Uterus (tissue), 4 donors: ENCODE results near the gene LRBA. TPM values are rescaled to one million over a fixed set of nuclear protein-coding genes. Genes with fewer than 3 reads are reported as not detected.

Source experiments
- DNase-seq, 2 donors: peaks; one replicate each; pipeline ENCODE4 v3.0.0-alpha.2; 2019 to 2020
- H3K27ac ChIP-seq, 2 donors: fragments of 200-600 bp; sonication (generic); 1 replicate in 1 of 2; 2 replicates in 1 of 2; pipeline ENCODE4 v1.5.1; 2016 to 2018
- H3K27me3 ChIP-seq, 2 donors: fragments of 200-600 bp; sonication (generic); one replicate each; pipeline ENCODE4 v1.5.1; 2018 to 2019; ENCODE audit warnings: control low read depth in 1 of 2
- H3K36me3 ChIP-seq, 2 donors: fragments of 200-600 bp; sonication (generic); one replicate each; pipeline ENCODE4 v1.5.1; 2019; ENCODE audit warnings: control low read depth in 1 of 2
- H3K4me1 ChIP-seq, 2 donors: fragments of 200-600 bp; sonication (generic); one replicate each; pipeline ENCODE4 v1.5.1; 2018 to 2019; ENCODE audit warnings: control low read depth in 1 of 2
- H3K4me3 ChIP-seq, 2 donors: fragments of 200-600 bp; sonication (generic); 1 replicate in 1 of 2; 2 replicates in 1 of 2; pipeline ENCODE4 v1.5.1; 2018 to 2019; ENCODE audit warnings: mild to moderate bottlenecking in 1 of 2
- H3K9me3 ChIP-seq, 2 donors: fragments of 200-600 bp; sonication (generic); one replicate each; pipeline ENCODE4 v1.5.1; 2019; ENCODE audit warnings: control low read depth in 1 of 2
- POLR2A ChIP-seq, 2 donors: fragments of 450-650 bp; IDR thresholded peaks; one replicate each; pipeline ENCODE4 v1.6.1; 2016; ENCODE audit warnings: antibody characterized with exemption in 2 of 2, mild to moderate bottlenecking in 1 of 2, moderate library complexity in 1 of 2
- intact Hi-C: fragments of 100-400 bp; cut with DNase I; formaldehyde crosslinking; loops from one replicate; pipeline ENCODE4 v1.15.1; 2023; ENCODE audit warnings: low total_unique reads
- total RNA-seq, 4 donors: library from RNA; depleted of rRNA in 3 of 4; stranded (reverse); fragments of >200 nt in 3 of 4; gene quantifications; one replicate each; pipeline versions ENCODE4 v1.1.0 to v1.2.4, GENCODE V29; 2014 to 2023
- TF ChIP-seq, protein P1 (sequence below), 4 experiments: fragments of 200-600 bp in 2 of 4; fragments of 450-650 bp in 2 of 4; sonication (generic) in 2 of 4; IDR thresholded peaks; one replicate each; pipeline ENCODE4 v1.5.1; 2016 to 2019; ENCODE audit warnings: antibody characterized with exemption in 4 of 4, mild to moderate bottlenecking in 2 of 4, moderate library complexity in 1 of 4
- donor health status: DM: yes; HTN: yes; CAD: no.

LRBA gene
- total RNA-seq, 4 donors from 2014 or later = 32.0 to 126 (median 41.7) TPM

DNA sequence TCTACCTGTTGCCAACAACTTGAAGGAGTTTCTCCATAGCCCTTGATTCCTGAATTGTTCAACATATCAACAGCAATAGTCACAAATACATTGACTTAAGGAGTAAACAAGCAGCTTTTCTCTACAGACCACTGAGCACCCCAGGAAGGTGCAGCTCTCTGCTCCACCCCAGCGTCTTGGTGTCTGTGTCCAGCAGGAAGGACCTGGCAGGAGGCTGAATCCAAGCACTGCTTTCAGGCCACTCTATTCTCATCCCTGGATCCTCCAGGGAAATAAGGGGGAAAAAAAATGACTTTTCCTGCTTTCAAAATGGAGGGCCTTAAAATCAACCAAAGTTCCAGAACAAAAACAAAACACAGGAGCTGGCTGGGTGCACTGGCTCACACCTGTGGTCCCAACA lies 593.5 kb downstream of the LRBA start:
- no peak overlapping the region for H3K27ac ChIP-seq
- H3K36me3 ChIP-seq = no peaks in the 10 kb centered on the region
- H3K27me3 ChIP-seq = no peaks in the 10 kb centered on the region
- TF ChIP-seq, protein P1, sequence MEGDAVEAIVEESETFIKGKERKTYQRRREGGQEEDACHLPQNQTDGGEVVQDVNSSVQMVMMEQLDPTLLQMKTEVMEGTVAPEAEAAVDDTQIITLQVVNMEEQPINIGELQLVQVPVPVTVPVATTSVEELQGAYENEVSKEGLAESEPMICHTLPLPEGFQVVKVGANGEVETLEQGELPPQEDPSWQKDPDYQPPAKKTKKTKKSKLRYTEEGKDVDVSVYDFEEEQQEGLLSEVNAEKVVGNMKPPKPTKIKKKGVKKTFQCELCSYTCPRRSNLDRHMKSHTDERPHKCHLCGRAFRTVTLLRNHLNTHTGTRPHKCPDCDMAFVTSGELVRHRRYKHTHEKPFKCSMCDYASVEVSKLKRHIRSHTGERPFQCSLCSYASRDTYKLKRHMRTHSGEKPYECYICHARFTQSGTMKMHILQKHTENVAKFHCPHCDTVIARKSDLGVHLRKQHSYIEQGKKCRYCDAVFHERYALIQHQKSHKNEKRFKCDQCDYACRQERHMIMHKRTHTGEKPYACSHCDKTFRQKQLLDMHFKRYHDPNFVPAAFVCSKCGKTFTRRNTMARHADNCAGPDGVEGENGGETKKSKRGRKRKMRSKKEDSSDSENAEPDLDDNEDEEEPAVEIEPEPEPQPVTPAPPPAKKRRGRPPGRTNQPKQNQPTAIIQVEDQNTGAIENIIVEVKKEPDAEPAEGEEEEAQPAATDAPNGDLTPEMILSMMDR (IDR thresholded peaks at IDR 0.05) = no peak
- TF ChIP-seq POLR2A (IDR thresholded peaks at IDR 0.05) = no peak
- no peak for DNase-seq
- no peaks in the 10 kb centered on the region for H3K4me1 ChIP-seq
- intact Hi-C loops = no loop called here
- no peaks in the 10 kb centered on the region for H3K9me3 ChIP-seq
- H3K4me3 ChIP-seq = no peak overlapping the region

DNA sequence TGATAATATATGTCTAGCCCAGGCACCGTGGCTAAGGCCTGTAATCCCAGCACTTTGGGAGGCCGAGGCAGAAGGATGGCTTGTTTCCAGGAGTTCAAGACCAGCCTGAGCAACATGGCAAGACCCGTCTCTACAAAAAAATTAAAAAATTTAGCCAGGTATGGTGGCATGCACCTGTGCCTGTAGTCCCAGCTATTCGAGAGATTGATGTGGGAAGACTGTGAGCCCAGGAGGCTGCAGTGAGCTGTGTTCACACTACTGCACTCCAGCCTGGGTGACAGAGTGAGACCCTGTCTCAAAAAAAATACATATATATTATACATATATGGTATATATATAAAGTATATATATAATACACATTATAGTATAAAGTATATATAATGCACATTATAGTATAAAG lies 595.1 kb downstream of the LRBA start:
- Histone ChIP-seq H3K27ac (no peak overlapping the region), H3K4me1 (no peaks in the 10 kb centered on the region), H3K4me3 (no peak overlapping the region), H3K27me3 (no peaks in the 10 kb centered on the region), H3K9me3 (no peaks in the 10 kb centered on the region), H3K36me3 (no peaks in the 10 kb centered on the region)
- intact Hi-C loops = no loop called here
- DNase-seq = no peak
- no peak for TF ChIP-seq POLR2A (IDR thresholded peaks at IDR 0.05)
- TF ChIP-seq, protein P1 (IDR thresholded peaks at IDR 0.05) = no peak

DNA sequence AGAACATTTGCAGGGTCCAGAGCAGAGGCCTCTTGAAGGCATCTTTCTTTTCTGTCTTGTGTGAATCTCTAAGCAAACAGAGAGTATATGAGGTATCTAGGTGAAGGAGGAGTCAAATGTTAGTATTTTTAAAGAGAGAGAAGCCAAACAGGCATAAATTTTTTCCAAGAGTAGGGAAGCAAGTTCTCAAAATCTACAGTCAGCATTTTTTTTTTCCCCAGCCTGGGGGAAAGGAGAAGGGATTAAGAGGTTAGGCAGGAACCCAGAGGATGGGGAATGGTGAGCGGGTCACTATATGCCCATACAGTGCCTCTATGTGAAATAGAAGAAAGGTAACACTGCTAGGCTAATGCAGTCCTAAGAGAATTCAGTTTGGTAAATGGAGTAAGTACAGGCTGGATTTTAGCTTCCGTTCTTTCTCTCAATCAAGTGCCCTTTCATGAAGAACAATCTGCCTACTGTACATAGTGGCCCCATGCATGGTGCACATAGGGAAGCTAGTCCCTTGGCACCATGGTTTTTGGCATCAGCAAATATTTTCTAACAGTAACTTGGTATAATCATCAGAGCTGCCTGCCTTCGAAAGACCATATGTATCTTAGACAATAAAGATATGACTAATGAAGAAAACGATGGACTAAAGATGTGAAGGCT lies 596.2 kb downstream of the LRBA start:
- intact Hi-C loops = no loop called here
- TF ChIP-seq, protein P1 (IDR thresholded peaks at IDR 0.05) = no peak
- no peak for TF ChIP-seq POLR2A (IDR thresholded peaks at IDR 0.05)
- no peak for DNase-seq
- no peaks in the 10 kb centered on the region for H3K36me3 ChIP-seq
- no peaks in the 10 kb centered on the region for H3K4me1 ChIP-seq
- no peaks in the 10 kb centered on the region for H3K27me3 ChIP-seq
- no peak overlapping the region for H3K4me3 ChIP-seq
- H3K27ac ChIP-seq = no peak overlapping the region
- H3K9me3 ChIP-seq = no peaks in the 10 kb centered on the region

DNA sequence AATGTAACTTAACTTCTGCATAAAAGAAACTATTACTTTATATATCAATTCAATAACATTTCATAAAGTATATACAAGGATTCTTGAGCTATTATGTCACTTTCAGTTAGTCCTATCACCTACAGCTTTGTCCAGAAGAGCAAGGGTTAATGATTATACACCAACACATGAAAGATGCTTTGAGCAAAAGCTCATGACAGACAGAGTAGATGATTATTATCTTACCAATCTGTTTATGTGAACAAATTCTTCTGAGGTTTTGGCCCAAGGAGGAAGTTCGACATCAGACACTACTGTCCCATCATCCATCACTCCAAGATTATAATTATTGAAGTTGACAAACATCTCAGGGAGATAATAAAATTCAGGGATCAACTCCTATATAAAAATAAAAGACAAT lies 599.9 kb downstream of the LRBA start:
- no peaks in the 10 kb centered on the region for H3K9me3 ChIP-seq
- H3K36me3 ChIP-seq = no peaks in the 10 kb centered on the region
- no peaks in the 10 kb centered on the region for H3K4me1 ChIP-seq
- no peaks in the 10 kb centered on the region for H3K27me3 ChIP-seq
- no peak for TF ChIP-seq POLR2A (IDR thresholded peaks at IDR 0.05)
- TF ChIP-seq, protein P1 (IDR thresholded peaks at IDR 0.05) = no peak
- no peak for DNase-seq
- intact Hi-C loops = no loop called here
- no peak overlapping the region for H3K4me3 ChIP-seq
- no peak overlapping the region for H3K27ac ChIP-seq

DNA sequence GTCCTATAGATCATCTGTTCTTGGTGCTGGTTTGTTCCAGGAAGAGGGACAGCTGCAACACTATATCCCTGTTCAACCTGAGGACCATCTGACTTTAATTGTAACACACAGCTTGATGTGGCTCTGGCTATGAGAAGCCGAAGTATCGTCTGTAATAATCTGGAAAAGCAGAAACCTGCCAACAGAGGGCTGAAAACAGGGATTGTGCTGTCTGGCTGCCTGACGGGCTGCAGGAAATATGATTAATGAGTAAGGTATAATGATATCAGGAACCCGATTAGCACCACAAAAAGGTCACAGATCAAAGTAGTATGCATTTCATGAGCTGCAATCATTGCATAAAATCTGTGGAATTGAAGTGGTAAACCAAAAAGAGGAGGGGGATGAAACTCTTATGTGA lies 603.6 kb downstream of the LRBA start:
- DNase-seq = no peak
- Histone ChIP-seq H3K4me1 (no peaks in the 10 kb centered on the region), H3K27ac (no peak overlapping the region), H3K4me3 (no peak overlapping the region), H3K9me3 (no peaks in the 10 kb centered on the region), H3K27me3 (no peaks in the 10 kb centered on the region), H3K36me3 (no peaks in the 10 kb centered on the region)
- intact Hi-C loops = no loop called here
- no peak for TF ChIP-seq POLR2A (IDR thresholded peaks at IDR 0.05)
- TF ChIP-seq, protein P1 (IDR thresholded peaks at IDR 0.05) = no peak
